DMS153 treated with DMSO at 0.1 percent for 48 hours (cell line): Measurements from ENCODE around the gene ANKRD62.

Experiments used
- DNase-seq: peaks from one replicate; lab custom pipeline; 2025; ENCODE audit not compliant: unreplicated experiment; lab: John Stamatoyannopoulos, UW

The ANKRD62 gene

GRCh38 chr18:12165038-12165768 is 71.6 kb downstream of the ANKRD62 start:
- no peak for DNase-seq
